IPS-11a (cell line): ENCODE measurements around the gene FCRL2.

ENCODE experiments used
- H3K4me3 ChIP-seq: one replicate; pipeline ENCODE4 v1.5.1; 2013; ENCODE audit warnings: low read depth, low read length, control low read depth

Gene FCRL2, protein sequence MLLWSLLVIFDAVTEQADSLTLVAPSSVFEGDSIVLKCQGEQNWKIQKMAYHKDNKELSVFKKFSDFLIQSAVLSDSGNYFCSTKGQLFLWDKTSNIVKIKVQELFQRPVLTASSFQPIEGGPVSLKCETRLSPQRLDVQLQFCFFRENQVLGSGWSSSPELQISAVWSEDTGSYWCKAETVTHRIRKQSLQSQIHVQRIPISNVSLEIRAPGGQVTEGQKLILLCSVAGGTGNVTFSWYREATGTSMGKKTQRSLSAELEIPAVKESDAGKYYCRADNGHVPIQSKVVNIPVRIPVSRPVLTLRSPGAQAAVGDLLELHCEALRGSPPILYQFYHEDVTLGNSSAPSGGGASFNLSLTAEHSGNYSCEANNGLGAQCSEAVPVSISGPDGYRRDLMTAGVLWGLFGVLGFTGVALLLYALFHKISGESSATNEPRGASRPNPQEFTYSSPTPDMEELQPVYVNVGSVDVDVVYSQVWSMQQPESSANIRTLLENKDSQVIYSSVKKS

DNA sequence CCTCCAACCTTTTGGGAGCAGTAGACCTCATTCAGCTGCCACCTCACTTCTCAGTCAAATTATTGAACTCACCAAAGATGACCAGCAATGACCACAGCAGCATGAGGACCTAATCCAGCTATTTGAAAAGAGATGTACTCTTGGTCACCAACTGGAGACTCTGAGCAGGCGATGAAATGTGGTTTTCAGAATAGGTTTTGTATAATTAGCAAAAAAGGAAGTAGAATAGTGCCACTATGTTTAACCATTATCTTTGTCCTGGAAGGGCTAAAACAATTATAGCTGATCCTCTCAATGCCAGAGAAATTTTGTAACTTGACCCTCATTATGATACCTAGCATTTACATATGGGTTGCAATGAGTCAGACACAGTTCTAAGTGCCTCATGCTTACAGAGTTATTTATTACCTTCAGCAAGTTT is at the start of gene FCRL2:
Gene FCRL2, minus strand, starts transcription at position 162 of the 421 bp plus-strand sequence. Its CDS starts 59 bp downstream, at position 103.
- H3K4me3 ChIP-seq, result no peak within 1 kb of the TSS

DNA sequence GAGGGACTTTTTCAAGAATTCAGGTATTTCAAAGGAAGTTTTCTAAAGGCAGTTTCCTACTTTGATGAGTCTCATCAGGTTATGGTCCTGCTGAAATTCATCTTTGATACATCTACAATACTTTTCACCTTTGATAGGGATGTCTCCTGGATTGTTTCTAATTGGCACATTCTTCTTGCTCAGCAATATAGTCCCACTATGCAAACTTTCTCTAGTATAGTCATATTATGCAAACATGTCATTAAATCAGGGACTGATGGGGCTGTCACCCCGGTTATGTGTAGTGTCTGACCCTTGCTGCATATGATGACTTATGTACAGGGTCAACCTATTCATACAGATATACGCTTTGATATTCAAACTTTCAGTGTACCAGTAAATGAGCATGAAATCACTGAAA is 43.4 kb upstream of the FCRL2 start:
- H3K4me3 ChIP-seq, result no peak overlapping the region

DNA sequence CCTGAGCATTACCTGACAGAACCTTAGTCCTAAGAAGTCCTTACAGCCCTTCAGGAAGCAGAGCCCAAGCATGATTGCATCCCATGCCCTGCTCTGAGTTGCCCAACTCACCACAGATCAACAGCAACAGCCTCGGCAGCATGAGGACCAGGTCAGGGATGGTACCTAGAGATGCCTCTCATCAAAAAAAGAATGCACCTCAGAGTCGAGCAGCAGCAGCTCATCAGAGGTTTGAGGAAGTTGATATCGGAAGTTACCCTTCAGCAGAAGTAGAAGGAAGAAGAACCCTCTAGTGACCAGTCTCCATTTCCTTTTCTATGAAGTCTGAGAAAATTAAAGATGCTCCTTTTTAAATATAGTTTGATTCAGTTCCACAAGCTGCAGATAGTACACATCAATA is 43.0 kb upstream of the FCRL2 start, which contains the start of gene FCRL1:
Gene FCRL1, minus strand, starts transcription at position 225 of the 400 bp plus-strand sequence. Its CDS starts 83 bp downstream, at position 142.
- no peak within 1 kb of the TSS for H3K4me3 ChIP-seq

DNA sequence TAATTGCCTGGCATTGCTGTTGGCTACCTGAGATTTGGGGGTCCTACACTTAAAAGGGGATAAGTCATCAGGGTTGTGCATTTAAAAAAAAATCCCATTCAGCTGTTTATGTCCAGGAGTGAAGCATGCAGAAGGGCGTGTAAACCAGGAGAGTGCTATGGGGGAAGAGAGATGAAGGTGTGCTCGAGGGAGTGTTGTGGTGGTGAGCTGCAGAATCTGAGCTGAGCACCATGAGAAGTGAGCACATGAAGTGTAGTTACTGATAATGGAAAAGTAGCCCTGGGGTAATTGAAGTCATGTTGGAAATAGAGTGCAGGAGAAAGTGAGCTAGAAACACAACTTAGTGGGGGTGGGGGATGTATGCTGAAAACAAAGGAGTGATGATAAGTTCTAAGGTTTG is 42.3 kb upstream of the FCRL2 start:
- H3K4me3 ChIP-seq, result no peak overlapping the region

DNA sequence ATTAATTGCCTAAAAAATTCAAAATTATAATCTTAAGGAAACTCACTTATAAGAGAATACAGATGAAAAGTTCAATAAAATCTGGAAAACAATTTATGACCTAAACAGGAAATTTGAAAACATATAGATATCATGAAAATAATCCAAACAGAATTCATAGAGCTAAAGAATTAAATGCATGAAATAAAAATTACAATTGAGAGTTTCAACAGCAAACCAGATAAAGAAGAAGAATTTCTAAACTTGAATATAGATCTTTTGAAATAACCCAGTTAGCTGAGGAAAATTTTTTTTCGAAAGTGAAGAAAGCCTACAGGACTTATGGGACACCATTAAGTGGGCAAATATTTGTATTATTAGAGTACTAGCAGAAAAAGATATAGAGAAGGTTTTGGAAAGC is 36.3 kb upstream of the FCRL2 start:
- no peak overlapping the region for H3K4me3 ChIP-seq

DNA sequence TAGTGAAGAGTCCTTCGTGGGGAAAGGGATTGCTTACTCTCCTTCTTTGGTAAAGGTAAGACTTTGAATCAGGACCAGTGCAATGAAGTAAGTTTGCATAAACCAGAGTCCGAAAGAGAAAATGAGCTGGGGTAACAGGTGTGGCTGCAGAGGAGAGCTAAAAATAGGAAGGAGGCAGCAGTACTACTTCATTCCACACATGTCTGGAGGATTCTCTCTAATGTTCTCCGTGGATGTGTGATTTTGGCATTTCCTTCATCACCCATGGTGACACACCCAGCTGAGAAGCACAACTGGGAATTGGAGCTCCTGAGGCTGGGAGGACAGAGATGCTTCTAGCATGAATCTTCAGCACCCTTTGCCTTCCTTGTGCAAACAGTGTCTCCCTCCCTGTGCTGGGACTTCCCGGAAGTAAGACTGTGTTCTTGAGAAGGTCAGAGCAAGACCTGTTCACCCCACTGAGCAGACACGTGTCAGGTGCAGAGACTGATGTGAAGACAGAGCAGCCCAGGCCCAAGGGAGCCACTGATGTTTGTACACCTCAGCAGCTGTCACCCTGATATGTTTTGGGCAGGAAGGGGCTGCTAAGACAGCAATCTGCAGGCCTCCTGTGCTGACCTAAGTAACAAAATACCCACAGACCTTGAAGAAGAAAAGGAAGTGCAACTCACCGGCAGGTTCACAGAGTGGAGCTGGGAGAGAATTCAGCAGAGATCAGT is 29.7 kb upstream of the FCRL2 start:
- H3K4me3 ChIP-seq, result no peak overlapping the region

DNA sequence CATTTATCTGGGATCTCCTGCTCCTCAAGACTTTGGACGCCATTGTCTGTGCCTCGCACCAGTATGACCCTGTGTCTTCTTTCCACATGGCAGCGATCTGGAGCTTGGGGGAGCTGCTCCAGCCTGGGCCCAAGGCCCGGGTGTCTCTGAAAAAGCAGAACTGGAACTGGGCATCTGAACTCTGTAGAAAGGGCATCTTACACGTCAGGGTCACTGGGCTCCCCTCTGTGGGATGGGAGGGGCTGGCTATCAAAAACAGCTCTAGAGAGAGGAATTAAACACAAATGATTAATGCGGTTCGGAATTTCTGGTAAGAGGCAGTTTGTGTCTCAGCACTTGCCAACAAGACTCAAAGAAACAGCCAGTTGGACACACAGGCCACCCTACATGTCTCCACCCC is 26.9 kb upstream of the FCRL2 start:
- no peak overlapping the region for H3K4me3 ChIP-seq

DNA sequence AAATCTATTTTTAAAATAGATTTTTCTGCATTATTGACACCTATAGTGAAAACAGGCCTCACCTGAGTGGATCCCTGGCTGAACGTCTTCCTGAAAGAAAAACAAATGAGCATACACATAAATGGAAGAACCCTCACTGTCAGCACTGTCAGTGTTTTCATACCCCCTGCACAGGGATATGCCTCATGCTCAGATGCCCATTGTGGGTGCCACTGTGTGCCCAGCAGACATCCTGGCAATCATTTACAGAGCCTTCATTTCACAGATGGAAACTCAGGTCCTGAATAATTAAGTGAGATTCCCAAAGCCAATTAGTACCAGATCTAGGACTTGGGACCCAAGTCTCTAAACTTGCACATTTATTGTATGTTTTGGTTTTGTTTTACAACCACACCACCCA is 23.1 kb upstream of the FCRL2 start:
- no peak overlapping the region for H3K4me3 ChIP-seq

DNA sequence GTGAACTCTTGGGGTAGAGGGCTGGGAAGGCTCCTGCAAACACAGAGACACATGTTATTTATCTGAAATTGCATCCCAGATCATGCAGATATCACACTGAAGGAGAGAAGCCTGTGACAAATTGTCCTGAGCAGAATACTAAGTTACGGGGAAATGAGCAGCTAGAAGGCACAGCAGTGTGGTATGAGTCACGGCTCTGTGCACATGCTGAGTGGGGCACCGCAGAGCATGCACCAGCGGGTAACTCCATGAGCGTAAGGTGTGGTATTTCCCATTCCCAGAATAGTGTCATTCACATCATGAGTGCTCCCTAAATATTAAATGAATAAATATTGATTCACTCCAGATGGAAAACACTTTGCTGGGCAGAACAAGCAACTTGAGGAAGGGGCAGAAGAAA is 21.3 kb upstream of the FCRL2 start:
- H3K4me3 ChIP-seq, result no peak overlapping the region

DNA sequence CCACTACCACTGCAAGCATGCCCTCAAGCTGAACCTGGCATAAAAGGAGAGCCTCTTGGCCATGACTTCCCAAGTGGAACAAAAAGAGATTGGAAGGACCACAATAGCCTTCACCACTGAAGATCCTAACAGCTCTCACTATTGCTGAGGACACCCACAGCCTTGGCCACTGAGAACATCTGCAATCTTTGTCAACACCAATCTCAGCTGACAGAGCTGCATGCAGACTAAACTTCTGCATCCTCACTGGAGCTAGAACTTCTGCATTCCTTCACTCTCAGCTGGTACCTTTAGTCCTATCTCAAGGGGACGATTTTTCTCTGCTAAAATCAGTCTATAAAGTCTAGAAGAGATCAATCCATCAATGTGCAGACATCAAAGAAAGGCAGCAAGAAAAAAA is 8.3 kb upstream of the FCRL2 start:
- no peak overlapping the region for H3K4me3 ChIP-seq

DNA sequence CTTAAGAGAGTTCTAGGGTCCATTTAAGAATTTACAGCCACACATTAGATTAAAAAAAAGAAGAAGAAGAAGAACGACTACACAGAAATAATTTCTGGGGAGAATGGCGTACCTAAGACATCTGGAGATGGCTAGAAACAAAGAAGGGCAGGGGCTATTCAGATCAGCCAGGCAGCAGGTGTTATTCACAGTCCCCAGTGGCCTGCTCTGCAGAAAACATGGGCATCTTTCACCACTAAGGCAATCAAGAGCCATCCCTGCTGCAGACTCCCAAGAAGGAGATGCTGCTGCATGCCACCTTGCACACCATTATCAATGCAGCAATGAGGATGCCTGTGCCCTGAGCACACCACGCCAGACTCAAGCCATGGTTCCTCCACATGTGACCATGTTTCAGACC is 7.9 kb upstream of the FCRL2 start:
- no peak overlapping the region for H3K4me3 ChIP-seq

DNA sequence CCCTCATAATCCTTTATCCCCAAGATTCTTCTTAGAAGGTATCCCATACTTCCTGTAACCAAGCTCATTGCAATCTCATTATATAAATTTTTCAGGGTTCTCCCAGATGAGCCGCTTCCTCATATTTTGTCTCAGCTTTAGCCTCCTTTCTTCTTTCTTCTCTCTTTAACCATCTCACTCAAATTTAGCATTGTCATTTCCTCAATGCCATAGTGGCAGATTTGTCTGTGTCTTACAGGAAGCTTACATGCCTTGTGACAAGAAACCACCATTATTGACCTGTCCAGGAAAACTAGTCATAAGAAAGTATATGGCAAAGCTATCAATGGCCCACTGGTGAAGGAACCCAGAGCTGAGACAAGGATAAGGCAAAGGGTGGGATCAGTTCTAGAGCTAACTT is 6.0 kb upstream of the FCRL2 start:
- no peak overlapping the region for H3K4me3 ChIP-seq

DNA sequence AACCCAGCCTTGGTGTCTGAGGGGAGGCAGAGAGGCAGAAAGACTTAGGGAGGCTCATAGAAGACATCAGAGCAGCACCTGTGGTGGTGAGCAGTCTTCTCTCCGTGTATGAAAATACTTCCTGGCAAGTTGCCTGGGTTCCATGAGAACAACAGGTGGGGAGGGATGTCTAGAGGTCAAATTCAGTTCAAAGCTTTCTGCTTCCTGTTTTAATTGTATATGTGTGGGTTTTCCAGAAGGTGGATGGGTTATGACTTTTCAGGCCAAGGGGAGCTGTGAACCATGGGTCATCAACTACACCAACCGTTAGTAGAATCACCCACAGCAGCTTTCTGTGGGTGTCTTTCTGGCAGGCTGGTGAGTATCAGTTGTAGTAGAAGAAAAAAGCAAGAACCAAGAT is 4.1 kb upstream of the FCRL2 start:
- H3K4me3 ChIP-seq, result no peak overlapping the region

DNA sequence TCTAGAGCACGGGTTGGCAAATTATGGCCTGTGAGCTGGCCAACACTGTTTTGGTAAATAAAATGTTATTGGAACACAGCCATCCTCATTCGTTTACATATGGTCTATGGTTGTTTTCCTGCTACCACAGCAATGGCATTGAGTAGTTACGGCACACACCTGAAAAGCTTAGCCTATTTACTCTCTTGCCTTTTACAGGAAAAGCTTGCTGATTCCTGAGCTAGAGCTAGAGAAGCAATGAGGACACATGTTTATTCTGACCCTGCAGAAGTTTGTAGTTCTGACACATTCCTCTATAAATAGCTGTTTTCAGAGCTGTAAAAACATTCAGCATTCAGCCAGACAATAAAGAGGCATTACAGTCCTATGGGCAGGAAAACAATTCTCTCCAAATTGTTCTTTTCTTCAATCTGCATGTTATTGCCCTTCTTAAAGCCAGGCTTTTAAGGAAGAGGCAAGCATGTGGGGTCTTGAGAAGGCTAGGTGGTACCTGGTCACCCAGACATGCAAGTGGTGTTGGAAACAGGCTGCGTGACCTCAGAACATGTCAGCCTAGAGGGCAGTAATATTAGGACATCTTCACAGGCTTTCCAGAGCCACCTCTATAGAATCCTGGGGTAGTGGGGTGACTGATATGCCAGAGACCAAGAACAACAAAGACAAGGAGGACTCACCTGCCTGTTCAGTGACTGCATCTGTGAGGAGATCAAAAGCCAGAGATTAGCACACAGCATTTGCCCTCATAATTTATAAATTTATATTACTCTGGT is 1.6 kb downstream of the FCRL2 start:
- no peak overlapping the region for H3K4me3 ChIP-seq

DNA sequence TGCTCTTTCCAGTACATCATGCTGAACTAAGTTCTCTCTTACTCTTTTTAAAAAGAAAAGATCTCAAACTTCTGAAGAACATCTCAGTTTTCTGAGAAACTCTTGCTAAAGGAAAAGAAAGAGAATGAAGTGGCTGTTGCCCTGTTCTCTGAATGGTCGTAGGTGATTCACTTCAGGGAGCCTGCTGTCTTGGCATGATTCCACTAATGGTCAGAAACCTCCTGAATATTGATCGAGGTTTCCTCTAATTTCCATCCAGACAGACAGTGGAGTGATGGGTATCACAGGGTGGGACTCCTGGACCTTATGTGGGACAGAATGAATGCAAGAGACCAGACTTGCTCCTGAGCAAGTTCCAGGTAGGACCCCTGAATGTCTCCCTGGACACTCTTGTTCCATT is 2.5 kb downstream of the FCRL2 start:
- no peak overlapping the region for H3K4me3 ChIP-seq

DNA sequence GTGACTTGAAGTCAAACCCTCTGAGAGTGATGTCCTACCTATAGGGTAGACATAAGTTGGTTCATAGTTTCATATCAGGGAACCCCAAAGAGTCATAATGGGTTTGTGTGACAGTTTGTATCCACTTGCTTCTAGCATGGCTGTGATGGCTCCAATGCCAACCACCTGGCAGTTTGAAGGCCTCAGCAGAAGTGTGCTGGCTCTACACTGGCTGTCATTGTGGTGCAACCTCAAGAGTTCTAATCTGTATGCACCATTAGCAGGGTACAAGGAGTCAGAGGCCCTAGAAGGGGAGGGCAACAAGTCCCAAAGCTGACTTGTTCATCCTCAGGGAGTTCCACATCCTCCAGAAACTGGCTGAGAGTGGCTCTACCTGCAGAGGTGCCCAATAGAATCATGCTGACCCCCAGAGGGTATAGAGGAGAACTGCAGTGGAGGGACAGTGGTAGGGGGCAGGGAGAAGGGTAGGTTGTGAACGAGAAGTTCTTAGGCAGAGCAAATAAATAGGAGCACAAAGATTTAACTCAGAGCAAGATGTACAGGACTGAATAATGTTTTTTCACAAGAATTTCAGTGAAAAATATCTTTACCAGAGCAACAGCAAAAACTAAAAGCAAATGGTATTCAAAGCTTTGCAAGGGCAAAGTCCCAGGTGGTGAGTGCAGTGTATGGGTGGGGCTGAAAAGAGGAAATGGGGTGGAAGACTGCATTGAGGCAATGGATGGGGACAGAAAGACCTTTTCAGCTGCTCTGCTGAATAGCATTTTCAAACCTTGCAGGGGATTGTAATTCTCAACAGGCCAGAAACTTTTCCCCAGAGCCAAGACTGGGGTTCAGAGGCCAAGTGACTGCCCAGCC is 3.2 kb downstream of the FCRL2 start:
- H3K4me3 ChIP-seq, result no peak overlapping the region

DNA sequence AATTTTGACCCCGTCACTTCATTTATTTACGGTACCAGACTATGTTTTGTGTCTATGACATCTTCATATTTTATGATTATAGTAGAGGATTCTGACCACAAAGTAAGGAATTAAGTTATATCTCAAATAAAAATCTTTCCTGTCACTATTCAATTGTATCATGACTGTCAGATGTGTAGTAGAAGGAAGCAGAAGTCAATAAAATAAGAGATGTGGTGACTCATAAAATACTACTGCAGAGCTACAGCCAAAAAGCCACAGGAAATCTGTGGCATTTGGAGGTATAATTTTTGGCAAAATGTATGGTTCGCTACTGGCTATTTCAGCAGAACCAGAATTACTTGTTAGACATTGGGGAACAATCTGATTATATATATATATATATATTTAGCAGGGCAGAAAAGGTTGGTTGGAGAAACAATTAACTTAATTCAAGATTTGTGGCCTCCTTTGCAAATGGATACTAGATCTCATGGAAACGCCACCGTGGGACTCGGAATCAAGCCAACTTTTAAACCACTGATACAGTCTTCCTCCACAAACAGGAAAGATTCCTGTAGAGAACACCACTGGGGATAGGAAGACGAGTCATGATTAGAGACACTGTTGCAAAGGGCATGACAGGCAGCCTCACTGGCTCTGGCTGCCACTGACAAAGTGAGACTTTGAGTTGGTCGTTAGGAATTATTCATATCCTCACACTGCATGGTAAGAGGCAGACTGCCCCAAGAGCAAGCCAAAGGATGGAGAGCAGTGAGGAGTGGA is 5.1 kb downstream of the FCRL2 start:
- no peak overlapping the region for H3K4me3 ChIP-seq

DNA sequence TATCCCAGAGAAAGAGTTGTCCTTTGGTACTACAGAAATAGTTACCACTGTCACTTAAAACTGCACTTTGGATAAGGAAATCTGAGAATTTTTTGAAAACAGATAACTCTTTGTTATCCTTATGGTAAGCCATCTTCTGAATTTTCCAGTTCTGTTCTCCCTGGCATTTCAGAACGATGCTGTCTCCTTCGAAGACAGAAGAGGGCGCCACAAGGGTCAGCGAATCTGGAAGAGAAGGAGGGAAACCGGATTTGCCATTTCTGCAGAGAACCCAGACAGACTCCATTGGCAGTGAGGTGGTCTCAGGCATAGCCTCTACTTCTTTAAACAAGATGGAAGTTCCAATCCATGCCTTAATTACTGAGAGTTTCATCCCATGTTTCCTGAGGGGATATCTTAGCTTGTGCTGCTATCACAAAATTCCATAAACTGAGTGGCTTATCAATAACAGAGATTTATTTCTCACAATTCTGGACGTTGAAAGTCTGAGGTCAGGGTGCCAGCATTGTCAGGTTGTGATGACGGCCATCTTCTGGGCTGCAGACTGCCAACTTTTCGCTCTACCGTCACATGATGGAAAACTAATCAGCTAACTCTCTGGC is 6.4 kb downstream of the FCRL2 start:
- H3K4me3 ChIP-seq, result no peak overlapping the region

DNA sequence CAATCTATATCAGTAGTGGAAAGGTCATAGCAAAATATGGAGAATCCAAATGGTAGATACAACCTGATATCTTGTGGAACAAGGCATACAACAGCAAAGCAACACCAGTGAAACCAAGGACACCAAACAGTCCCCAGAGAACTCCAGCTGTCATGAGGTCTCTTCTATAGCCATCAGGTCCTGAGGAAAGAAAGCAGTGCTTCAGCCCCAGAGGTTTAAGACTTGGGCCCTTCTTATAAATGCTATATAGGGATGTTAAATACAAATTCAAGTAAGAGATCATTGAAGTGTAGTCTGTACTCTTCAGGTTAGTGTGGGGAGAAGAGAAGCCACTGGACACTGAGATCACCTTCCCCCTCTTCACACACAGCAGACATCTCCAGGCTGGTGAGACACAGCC is 10.1 kb downstream of the FCRL2 start:
- no peak overlapping the region for H3K4me3 ChIP-seq
